ENCODE results near the gene HMGCS2.
"Not testable (repeated sequence)": the region's sequence is repeated elsewhere in the genome, so short reads cannot be mapped to it uniquely, and the experiment has no call there.

HMGCS2 gene

GRCh38 chr1:119731741-119732430 lies 36.8 kb downstream of the HMGCS2 start:
- DNase-seq (ENCODE audit: low read depth in 2 of 2): no peak

- no peak for DNase-seq (ENCODE audit: low read depth in 2 of 2)
These were observed 37.6 kb downstream of the HMGCS2 start for GRCh38 chr1:119731060-119731459.

GRCh38 chr1:119729044-119729443 lies 39.7 kb downstream of the HMGCS2 start:
- DNase-seq (ENCODE audit: low read depth in 2 of 2): no peak

- no peak for DNase-seq (ENCODE audit: low read depth in 2 of 2)
These were observed 40.7 kb downstream of the HMGCS2 start for GRCh38 chr1:119727991-119728390.

- no peak for DNase-seq (ENCODE audit: low read depth in 2 of 2)
These were observed 43.1 kb downstream of the HMGCS2 start for GRCh38 chr1:119725626-119726025.

GRCh38 chr1:119724611-119725218 lies 44.0 kb downstream of the HMGCS2 start:
- no peak for DNase-seq (ENCODE audit: low read depth in 2 of 2)

- DNase-seq (ENCODE audit: low read depth in 2 of 2): no peak
These were observed 46.8 kb downstream of the HMGCS2 start for GRCh38 chr1:119721896-119722295.

- no peak for DNase-seq (ENCODE audit: low read depth in 2 of 2)
These were observed 47.8 kb downstream of the HMGCS2 start for GRCh38 chr1:119720866-119721440.

- DNase-seq (ENCODE audit: low read depth in 2 of 2): no peak
These were observed 49.7 kb downstream of the HMGCS2 start for GRCh38 chr1:119718972-119719371.

GRCh38 chr1:119718409-119718808 lies 50.3 kb downstream of the HMGCS2 start:
- DNase-seq (ENCODE audit: low read depth in 2 of 2): no peak

GRCh38 chr1:119715542-119715941 lies 53.2 kb downstream of the HMGCS2 start:
- DNase-seq (ENCODE audit: low read depth in 2 of 2): no peak

GRCh38 chr1:119714583-119714982 lies 54.1 kb downstream of the HMGCS2 start:
- no peak for DNase-seq (ENCODE audit: low read depth in 2 of 2)

- no peak for DNase-seq (ENCODE audit: low read depth in 2 of 2)
These were observed 54.8 kb downstream of the HMGCS2 start for GRCh38 chr1:119713749-119714456.

- no peak for DNase-seq (ENCODE audit: low read depth in 2 of 2)
These were observed 55.5 kb downstream of the HMGCS2 start for GRCh38 chr1:119713039-119713748.

- DNase-seq (ENCODE audit: low read depth in 2 of 2): no peak
These were observed 56.2 kb downstream of the HMGCS2 start for GRCh38 chr1:119712342-119713038.

- DNase-seq (ENCODE audit: low read depth in 2 of 2): no peak
These were observed 56.8 kb downstream of the HMGCS2 start, which contains the start of gene PHGDH for GRCh38 chr1:119711804-119712341. TSS of gene PHGDH (plus strand) at chr1:119711934. CDS start at chr1:119712023, 89 bp downstream.

GRCh38 chr1:119711356-119711803 lies 57.3 kb downstream of the HMGCS2 start:
- DNase-seq (ENCODE audit: low read depth in 2 of 2): not testable (repeated sequence)

GRCh38 chr1:119706599-119706998 lies 62.1 kb downstream of the HMGCS2 start:
- not testable (repeated sequence) for DNase-seq (ENCODE audit: low read depth in 2 of 2)

- no peak for DNase-seq (ENCODE audit: low read depth in 2 of 2)
These were observed 64.8 kb downstream of the HMGCS2 start for GRCh38 chr1:119703666-119704450.

- DNase-seq (ENCODE audit: low read depth in 2 of 2): no peak
These were observed 66.3 kb downstream of the HMGCS2 start for GRCh38 chr1:119702384-119702783.

All from stimulated activated CD8-positive, alpha-beta memory T cell treated with anti-CD3 and anti-CD28 coated beads, Interleukin-7, amount 100 ng/mL, for 1 hour (primary cell).